SK-N-SH (cell line): Measurements from ENCODE around the gene PSMD8. TPM values are rescaled to one million over a fixed set of nuclear protein-coding genes. Genes with fewer than 3 reads are reported as not detected.

Source experiments
- CTCF ChIA-PET: fragments of 300-600, 350-600 bp; formaldehyde crosslinking; extraction: SDS; loops from one replicate; lab custom pipeline; 2021; lab: Yijun Ruan, JAX
- POLR2A ChIA-PET: fragments of 350-600 bp; sonication (Branson Sonifier 250); formaldehyde crosslinking; extraction: SDS; loops from one replicate; lab custom pipeline; 2020; ENCODE audit warnings: antibody characterized with exemption, inconsistent platforms; lab: Yijun Ruan, JAX
- DNase-seq: peaks from one replicate; pipeline ENCODE4 v3.0.0; 2012
- H2AFZ ChIP-seq: fragments of 200-600 bp; sonication (generic); 2 replicates; pipeline ENCODE4 v1.8.1; 2016; ENCODE audit warnings: antibody characterized with exemption, mild to moderate bottlenecking, low read depth
- H3F3A ChIP-seq: fragments of 200-600 bp; sonication (generic); replicated peaks from 2 replicates; pipeline ENCODE3; 2016; ENCODE audit warnings: antibody characterized with exemption, mild to moderate bottlenecking; ENCODE audit not compliant: insufficient read depth
- H3K27ac ChIP-seq, 2 experiments: fragments of 200-500 bp in 1 of 2; fragments of 200-600 bp in 1 of 2; sonication (Bioruptor generic) in 1 of 2; sonication (generic), shearing (Covaris generic) in 1 of 2; 2 replicates each; pipeline versions ENCODE4 v1.5.1 to v1.6.1; 2014 to 2016; ENCODE audit warnings: low read depth in 2 of 2, inconsistent platforms in 1 of 2, low read length in 1 of 2, mild to moderate bottlenecking in 1 of 2, mixed read lengths in 1 of 2
- H3K27me3 ChIP-seq: fragments of 200-600 bp; sonication (generic), shearing (Covaris generic); 2 replicates; pipeline ENCODE4 v1.6.1; 2016; ENCODE audit warnings: mixed run types; ENCODE audit not compliant: insufficient read depth
- H3K36me3 ChIP-seq, 2 experiments: fragments of 200-500 bp in 1 of 2; fragments of 200-600 bp in 1 of 2; sonication (Bioruptor generic) in 1 of 2; sonication (generic) in 1 of 2; replicated peaks in 1 of 2; 2 replicates each; pipeline versions ENCODE3 to v1.5.1; 2014 to 2016; ENCODE audit warnings: low read length in 1 of 2, mild to moderate bottlenecking in 1 of 2; ENCODE audit not compliant: insufficient read depth in 2 of 2, control insufficient read depth in 1 of 2
- H3K4me1 ChIP-seq, 2 experiments: fragments of 200-500 bp in 1 of 2; fragments of 200-600 bp in 1 of 2; sonication (Bioruptor generic) in 1 of 2; sonication (generic), shearing (Covaris generic) in 1 of 2; 2 replicates each; pipeline versions ENCODE4 v1.5.1 to v1.6.1; 2014 to 2016; ENCODE audit warnings: low read depth in 1 of 2, low read length in 1 of 2, mixed run types in 1 of 2; ENCODE audit not compliant: insufficient read depth in 2 of 2, control insufficient read depth in 1 of 2
- H3K4me2 ChIP-seq: fragments of 200-600 bp; sonication (generic), shearing (Covaris generic); 2 replicates; pipeline ENCODE4 v1.6.1; 2017; ENCODE audit warnings: mixed run types
- H3K4me3 ChIP-seq, 2 experiments: fragments of 200-500 bp in 1 of 2; fragments of 200-600 bp in 1 of 2; sonication (Bioruptor generic) in 1 of 2; sonication (generic), shearing (Covaris generic) in 1 of 2; 2 replicates each; pipeline versions ENCODE4 v1.5.1 to v1.8.1; 2014 to 2016; ENCODE audit warnings: low read depth in 2 of 2, inconsistent platforms in 1 of 2, low read length in 1 of 2, mild to moderate bottlenecking in 1 of 2, mixed read lengths in 1 of 2, moderate library complexity in 1 of 2
- H3K79me2 ChIP-seq: fragments of 200-600 bp; sonication (generic); 2 replicates; pipeline ENCODE4 v1.8.1; 2017; ENCODE audit warnings: mild to moderate bottlenecking; ENCODE audit not compliant: insufficient read depth
- H3K9ac ChIP-seq: fragments of 200-600 bp; sonication (generic); 2 replicates; pipeline ENCODE4 v1.6.1; 2017; ENCODE audit warnings: mixed run types
- H3K9me2 ChIP-seq: fragments of 200-600 bp; sonication (generic); 2 replicates; pipeline ENCODE4 v1.6.1; 2017; ENCODE audit warnings: mixed run types
- H3K9me3 ChIP-seq: fragments of 200-600 bp; sonication (generic); 2 replicates; pipeline ENCODE4 v1.6.1; 2017; ENCODE audit warnings: mixed run types, mild to moderate bottlenecking, moderate library complexity
- H4K20me1 ChIP-seq: fragments of 200-600 bp; sonication (generic); 2 replicates; pipeline ENCODE4 v1.6.1; 2017; ENCODE audit warnings: mild to moderate bottlenecking, mixed run types; ENCODE audit not compliant: insufficient read depth
- CTCF ChIP-seq: fragments of 200-600 bp; sonication (generic); IDR thresholded peaks from 2 replicates; pipeline ENCODE4 v1.6.1; 2017; ENCODE audit warnings: antibody characterized with exemption, mild to moderate bottlenecking, moderate library complexity
- EP300 ChIP-seq, 2 experiments: IDR thresholded peaks; 2 replicates each; pipeline versions ENCODE4 v1.4.0 to v1.6.1; 2012; ENCODE audit warnings: borderline replicate concordance in 1 of 2, low read depth in 1 of 2, low read length in 1 of 2
- FOXM1 ChIP-seq: IDR thresholded peaks from 2 replicates; pipeline ENCODE4 v1.4.0; 2012; ENCODE audit warnings: low read depth, mild to moderate bottlenecking
- GABPA ChIP-seq: IDR thresholded peaks from 2 replicates; pipeline ENCODE4 v1.4.0; 2012; ENCODE audit warnings: low read depth, mild to moderate bottlenecking
- IRF3 ChIP-seq: fragments of 150-350 bp; IDR thresholded peaks from 2 replicates; pipeline ENCODE4 v1.6.1; 2016; ENCODE audit warnings: mild to moderate bottlenecking, low read depth, low read length
- JUND ChIP-seq: IDR thresholded peaks from 2 replicates; pipeline ENCODE4 v1.4.0; 2012
- MEF2A ChIP-seq: IDR thresholded peaks from 2 replicates; pipeline ENCODE4 v1.4.0; 2012; ENCODE audit warnings: low read depth, borderline replicate concordance
- PBX3 ChIP-seq: IDR thresholded peaks from 2 replicates; pipeline ENCODE4; 2012
- RAD21 ChIP-seq: IDR thresholded peaks from 2 replicates; pipeline ENCODE4 v1.6.1; 2012; ENCODE audit warnings: mild to moderate bottlenecking, low read length
- RCOR1 ChIP-seq: fragments of 150-350 bp; IDR thresholded peaks from 2 replicates; pipeline ENCODE4 v1.6.1; 2017; ENCODE audit warnings: antibody characterized with exemption, low read length
- RFX5 ChIP-seq: IDR thresholded peaks from 2 replicates; pipeline ENCODE4 v1.6.1; 2012; ENCODE audit warnings: mild to moderate bottlenecking, improper control_type of control experiment, low read length
- TAF1 ChIP-seq: IDR thresholded peaks from 2 replicates; pipeline ENCODE4 v1.6.1; 2012; ENCODE audit warnings: low read depth, mild to moderate bottlenecking, low read length, moderate library complexity, borderline replicate concordance
- USF2 ChIP-seq: fragments of 150-350 bp; IDR thresholded peaks from 2 replicates; pipeline ENCODE4 v1.6.1; 2017; ENCODE audit warnings: antibody characterized with exemption, low read length, low read depth, borderline replicate concordance
- ZBTB33 ChIP-seq: IDR thresholded peaks from 2 replicates; pipeline ENCODE4 v1.4.0; 2012; ENCODE audit warnings: low read depth, borderline replicate concordance
- WGBS: methylation state at CpG from one replicate; pipeline ENCODE4 v1.1.6; 2017; ENCODE audit warnings: low lambda C conversion rate; 5-methylcytosine and 5-hydroxymethylcytosine counted together
- polyA plus RNA-seq, 3 experiments: library from polyadenylated mRNA; depleted of rRNA; stranded (reverse); fragments of >200 nt; gene quantifications; 2 replicates each; pipeline ENCODE4 v1.2.3, GENCODE V29; 2012

The PSMD8 gene
- polyA plus RNA-seq, 1 of the 3 experiments (the other 2 are of a cell fraction): 400 TPM

GRCh38 chr19:38381138-38381537 lies 6.8 kb downstream of the PSMD8 start:
- Histone ChIP-seq H3K79me2 (peaks cover 41% of the 10 kb centered on the region), H3K9me3 (no peaks in the 10 kb centered on the region), H3K4me3 (no peak overlapping the region), H3K36me3 (peaks cover 25 to 44% of the 10 kb centered on the region in 2 experiments), H3K9ac (no peak overlapping the region), H4K20me1 (peaks cover 24% of the 10 kb centered on the region), H3F3A (peaks cover 3% of the 10 kb centered on the region), H3K9me2 (no peaks in the 10 kb centered on the region), H3K4me1 (peaks cover 4 to 7% of the 10 kb centered on the region in 2 experiments; a peak in 3 of 4 replicates), H3K27ac (no peak overlapping the region), H3K27me3 (no peaks in the 10 kb centered on the region), H3K4me2 (no peak overlapping the region), H2AFZ (no peak overlapping the region)
- WGBS: 96% methylated on average over 7 of the region's 9 CpGs
- ChIA-PET CTCF (interaction anchor here (0.9 to 1.2 kb wide), 3 partner anchors 22 to 38 kb away, joined by 3 read pairs; partner anchors contain the start of gene FAM98C), POLR2A (no interaction called here)
- TF ChIP-seq PBX3 (no peak), EP300 (IDR thresholded peaks at IDR 0.05; ENCODE audit: borderline replicate concordance in 1 of 2, low read depth in 1 of 2, low read length in 1 of 2) (no peak)
- no peak for DNase-seq

GRCh38 chr19:38383184-38383583 lies 8.8 kb downstream of the PSMD8 start:
- Histone ChIP-seq H3K9ac (no peak overlapping the region), H4K20me1 (0 out of 2 replicates have a peak, but pooled peaks cover 8% of the 10 kb centered on the region), H3K4me1 (peaks cover 0 to 7% of the 10 kb centered on the region in 2 experiments; a peak in 1 of 4 replicates)
- no peak for TF ChIP-seq JUND
- TF ChIP-seq TAF1: no peak
- no peak for TF ChIP-seq PBX3
- TF ChIP-seq FOXM1: no peak
- TF ChIP-seq RFX5: no peak
- TF ChIP-seq ZBTB33: no peak
- TF ChIP-seq USF2: no peak
- no peak for TF ChIP-seq GABPA
- no peak for TF ChIP-seq RCOR1
- TF ChIP-seq CTCF: no peak
- no peak for TF ChIP-seq IRF3
- TF ChIP-seq RAD21: no peak
- no peak for TF ChIP-seq MEF2A
- TF ChIP-seq, all 33 proteins: peak for 0
- no peak overlapping the region for H3K27ac ChIP-seq
- 95% methylated on average over 10 of the region's 10 CpGs for WGBS
- DNase-seq: no peak
- H3K79me2 ChIP-seq: peaks cover 21% of the 10 kb centered on the region
- peaks cover 12% of the 10 kb centered on the region for H3F3A ChIP-seq
- ChIA-PET CTCF (interaction anchor here (1.8 kb wide), 1 partner anchor 481 kb away, joined by 3 read pairs; no protein-coding TSS in a partner anchor), POLR2A (no interaction called here)
- no peaks in the 10 kb centered on the region for H3K9me2 ChIP-seq
- no peak overlapping the region for H3K4me3 ChIP-seq
- H3K36me3 ChIP-seq: peaks cover 12 to 41% of the 10 kb centered on the region in 2 experiments
- no peaks in the 10 kb centered on the region for H3K27me3 ChIP-seq
- no peaks in the 10 kb centered on the region for H3K9me3 ChIP-seq
- H2AFZ ChIP-seq: no peak overlapping the region
- H3K4me2 ChIP-seq: no peak overlapping the region
